SKM-1 treated with dmso at 0.1 percent for 144 hours (cell line): ENCODE results near the gene PMVK.

Experiments used
- DNase-seq: peaks from one replicate; lab custom pipeline; 2025; ENCODE audit not compliant: unreplicated experiment; lab: John Stamatoyannopoulos, UW

Gene PMVK

GRCh38 chr1:154967331-154967950 is 30.9 kb upstream of the PMVK start:
- no peak for DNase-seq

DNA sequence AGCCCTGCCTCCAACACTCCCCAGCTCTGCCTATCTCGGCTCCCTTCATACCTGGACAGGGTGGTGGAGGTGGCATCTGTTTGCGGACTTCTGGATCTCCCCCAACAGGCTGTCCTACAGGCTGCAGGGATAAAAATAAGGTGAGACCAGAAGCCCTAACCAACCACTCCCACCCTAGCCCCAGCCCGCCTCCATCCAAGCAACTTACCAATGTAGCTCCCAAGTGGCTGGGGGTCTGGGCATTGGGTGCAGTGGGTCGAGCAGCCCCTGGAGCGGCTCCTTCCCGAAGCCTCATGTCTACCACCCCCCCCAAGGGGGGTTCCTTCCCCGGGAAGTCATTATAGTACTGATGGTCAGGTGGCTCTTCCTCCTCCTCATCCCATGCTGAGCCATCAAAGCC is 29.6 kb upstream of the PMVK start:
- DNase-seq, result no peak

DNA sequence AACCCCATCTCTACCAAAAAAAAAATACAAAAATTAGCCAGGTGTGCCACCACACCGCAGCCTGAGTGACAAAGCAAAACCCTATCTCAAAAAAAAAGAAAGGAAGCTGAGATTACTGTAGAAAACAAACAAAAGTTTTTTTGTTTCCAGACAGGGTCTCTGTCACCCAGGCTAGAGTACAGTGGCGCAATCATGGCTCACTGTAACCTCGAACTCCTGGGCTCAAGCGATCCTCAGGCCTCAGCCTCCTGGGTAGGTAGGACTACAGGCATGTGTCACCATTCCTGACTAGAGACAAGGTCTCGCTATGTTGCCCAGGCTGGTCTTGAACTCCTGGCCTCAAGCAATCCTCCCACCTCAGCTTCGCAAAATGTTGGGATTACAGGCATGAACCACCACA is 27.8 kb upstream of the PMVK start:
- no peak for DNase-seq

DNA sequence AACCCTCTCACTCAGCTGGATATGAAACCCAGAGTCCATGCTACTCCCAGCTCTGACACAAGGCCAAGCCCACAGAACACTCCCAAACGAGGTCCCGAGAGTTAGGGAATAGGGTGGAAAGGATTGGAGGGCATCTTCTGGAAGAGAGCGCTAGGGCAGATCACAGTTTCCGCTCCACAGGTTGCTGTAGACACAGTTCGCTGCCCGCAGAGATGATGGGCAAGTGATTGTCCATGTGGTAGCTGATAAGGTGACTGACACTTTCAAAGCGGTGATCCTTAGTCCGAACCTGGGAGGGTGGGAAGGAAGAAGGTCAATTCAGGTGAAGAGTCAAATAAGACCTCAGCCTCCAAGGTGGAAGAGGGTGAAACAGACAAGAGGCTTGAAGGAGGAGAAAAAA is 27.1 kb upstream of the PMVK start:
- DNase-seq, result no peak

DNA sequence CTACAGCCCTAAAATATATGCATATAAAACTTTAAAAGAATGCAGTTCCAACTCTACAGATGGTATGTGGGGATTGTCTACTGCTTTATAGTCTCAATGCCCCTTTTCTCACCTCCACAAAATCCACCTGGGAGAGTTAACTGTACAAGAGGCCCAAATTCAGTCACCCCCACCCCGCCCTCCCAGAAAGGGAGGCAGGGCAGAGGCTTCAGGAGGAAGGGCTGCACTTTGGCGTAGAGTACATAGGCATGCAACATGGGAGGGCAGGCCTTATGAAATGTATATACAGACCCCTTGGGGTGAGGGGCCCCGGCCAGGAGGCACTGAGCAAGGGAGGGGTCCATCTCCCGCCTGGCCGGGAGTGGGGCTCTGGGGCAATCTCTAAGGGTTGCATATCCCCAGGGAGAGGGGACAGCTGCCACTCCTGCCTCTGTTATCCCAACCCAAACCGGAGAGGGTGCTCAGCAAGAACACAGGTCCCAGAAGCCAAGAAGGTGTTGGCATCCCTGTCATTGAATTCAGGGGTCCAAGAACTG is 26.3 kb upstream of the PMVK start:
- DNase-seq, result no peak

DNA sequence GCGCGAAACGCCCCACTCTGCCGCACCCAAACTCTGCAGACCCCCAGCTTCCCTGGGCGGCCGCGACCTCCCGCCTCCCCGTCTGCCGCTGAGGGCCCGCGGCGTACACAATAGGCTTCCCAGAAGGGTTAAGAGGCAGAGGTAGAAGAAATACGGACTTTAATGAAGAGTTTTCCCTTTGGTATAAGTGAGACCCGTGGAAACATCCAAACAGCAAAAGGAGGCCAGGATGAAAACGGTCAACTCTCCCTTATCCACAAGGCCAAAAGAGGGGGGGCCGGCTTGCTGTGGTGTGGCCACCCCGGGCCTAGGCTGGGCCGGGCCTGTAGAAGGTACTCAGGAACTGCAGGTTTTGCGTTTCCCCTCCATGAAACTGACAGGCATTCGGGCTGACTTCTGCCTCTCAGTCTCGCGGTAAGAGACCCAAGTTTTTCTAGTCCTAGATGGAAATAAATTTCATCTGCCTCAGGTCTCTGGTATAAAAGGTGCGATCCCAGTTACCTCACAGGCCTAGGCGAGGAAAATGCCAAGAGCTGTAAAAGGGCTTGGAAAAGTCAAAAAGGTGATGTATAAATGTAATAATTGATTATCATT is 25.7 kb upstream of the PMVK start:
- DNase-seq, result no peak

DNA sequence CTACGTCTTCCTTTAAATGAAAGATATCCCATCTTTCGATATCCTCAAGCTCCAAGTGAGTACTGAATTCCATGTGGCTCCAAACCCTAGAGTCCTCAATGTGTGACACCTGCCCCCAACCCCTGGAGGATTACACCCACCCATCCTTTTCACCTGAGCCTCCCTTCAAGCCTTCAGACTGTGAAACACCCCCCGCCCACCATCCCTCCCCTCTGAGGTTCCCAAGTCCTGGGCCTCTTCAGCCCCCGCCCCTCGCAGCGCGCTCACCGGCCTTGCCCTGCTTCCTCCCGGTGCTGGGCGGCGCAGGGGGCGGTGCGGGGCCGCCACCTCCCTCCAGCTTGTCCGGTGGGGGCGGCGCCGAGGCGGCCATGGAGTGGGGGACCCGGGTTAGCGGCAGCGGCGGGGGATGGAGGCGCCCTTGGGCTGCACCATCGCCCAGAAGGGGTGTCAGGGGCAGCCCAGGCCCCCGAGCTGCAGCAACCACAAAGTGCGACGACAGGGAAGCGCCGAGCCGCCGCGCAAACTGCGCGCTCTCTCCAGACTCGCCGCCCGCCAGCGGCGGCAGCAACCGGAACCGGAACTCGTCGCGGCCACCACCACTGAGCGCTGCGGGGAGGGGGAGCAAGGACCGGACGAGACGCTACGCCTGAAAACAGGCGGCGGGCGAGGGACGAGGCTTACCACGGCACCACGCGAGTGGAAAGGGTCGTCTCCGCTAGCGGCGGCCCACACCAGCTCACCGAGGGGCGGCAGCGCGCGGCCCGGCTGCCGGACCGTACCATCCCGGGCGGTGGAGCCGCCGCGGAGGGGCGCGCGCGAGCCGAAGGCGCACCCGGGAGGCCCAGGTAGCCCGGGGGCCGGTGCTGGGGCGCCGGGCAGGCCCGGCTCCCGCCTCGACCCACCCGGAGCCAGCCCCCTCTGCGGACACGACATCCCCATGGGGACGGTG is 25.0 kb upstream of the PMVK start, which contains the start of gene PYGO2:
PYGO2 (minus strand) TSS at position 576 of the 949 bp plus-strand sequence; CDS start at position 370, 206 bp downstream.
- peak; percentile 80 for DNase-seq

DNA sequence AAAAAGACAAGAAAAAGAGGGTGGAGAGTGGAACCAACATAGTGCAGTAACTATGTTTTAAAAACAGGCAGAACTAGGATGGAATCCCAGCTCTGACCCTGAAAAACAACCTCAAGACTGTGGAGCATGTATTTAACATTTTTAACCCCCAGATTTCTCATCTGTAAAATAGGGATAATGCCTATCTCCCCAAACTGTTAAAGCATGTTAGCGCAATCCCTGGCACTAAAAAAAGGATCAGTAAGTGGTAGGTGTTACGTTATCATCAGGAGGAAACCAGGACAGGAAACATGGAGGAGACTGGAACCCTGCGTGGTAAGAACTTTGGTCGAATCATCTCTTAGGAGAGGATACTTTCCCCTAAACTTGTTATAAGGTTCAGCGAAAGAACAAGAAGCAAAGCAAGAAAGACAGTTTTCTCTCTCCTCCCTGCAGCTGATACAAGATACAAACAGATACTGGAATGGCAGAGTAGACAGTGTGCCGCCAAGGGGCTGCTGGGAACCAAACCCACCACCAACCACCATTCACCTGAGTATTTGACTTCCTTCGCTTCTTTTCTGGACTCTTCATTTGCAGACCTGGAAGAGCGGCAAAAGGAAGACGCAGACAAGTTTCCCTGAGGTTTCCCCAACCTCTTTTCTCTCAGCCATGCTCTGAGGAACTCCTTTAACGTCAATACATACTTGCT is 24.1 kb upstream of the PMVK start:
- DNase-seq, result no peak

DNA sequence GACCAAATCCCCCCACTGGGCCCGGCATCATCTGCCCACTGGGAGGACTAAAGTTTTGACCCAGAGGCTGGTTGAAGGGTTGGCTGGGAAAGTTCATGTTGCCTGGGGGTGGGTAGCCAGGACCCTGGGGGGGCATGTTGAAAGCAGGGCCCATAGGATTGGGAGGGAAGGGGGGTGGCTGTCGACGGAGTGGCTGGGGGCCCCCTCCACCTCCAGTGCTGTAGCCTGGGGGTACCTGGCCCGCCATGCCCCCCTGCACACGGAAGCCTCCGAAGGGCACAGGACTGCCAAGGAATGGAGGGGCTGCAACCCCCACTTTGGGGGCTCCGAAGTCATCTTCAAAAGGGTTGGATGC is 22.9 kb upstream of the PMVK start:
- DNase-seq, result no peak

DNA sequence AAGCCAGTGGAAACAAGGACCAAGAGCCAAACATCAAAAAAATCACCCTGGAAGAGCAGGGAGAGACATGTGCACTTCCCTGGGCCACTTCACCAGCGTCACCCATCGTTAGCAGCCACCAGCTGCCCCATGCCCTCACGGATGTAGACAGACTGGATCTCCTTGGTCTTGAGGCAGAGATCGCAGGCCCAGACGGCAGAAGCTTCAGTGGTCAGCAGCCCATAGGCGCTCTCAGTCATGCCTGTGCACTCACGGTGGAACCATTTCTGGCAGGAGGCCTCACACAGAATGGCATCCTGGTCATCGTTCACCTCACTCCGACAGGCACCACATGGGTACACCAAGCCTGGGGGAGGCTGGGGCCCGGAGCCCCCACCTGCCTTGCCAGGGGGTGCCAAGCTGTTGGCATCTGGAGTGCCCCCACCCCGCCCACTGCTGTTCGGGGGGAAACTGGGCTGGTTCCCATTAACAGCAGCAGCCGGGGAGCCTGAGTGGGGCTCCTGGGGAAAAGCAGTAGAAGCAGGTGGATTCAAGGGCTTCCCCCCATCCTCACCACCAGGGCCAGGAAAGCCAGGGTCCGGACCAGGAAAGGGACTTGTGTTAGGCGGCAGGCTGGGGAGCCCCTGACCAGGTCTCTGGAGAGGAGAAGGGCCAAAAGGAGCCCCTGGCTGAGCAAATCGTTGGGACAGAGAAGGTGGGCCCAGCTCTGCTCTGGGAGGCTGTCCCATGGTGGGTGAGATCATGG is 22.3 kb upstream of the PMVK start:
- DNase-seq, result no peak

DNA sequence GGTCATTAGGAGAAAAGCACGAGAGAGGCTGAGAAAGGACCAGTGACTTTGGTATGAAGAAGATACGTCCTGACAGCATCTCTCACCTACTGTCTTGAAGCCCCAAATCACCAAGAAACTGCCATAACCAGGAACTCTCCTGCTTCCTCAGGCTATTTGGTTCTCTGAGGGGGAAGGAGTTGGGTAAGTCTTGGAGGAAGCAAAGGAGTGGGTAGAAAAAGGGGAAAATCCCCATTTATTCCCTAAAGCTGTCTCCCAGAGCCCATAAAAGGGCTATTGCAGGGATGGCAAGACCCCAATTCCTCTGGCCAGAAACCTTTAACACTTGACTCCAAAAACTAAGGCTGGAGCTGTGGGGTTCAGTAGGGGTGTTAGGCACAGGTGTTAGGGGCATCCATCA is 21.5 kb upstream of the PMVK start:
- no peak for DNase-seq

DNA sequence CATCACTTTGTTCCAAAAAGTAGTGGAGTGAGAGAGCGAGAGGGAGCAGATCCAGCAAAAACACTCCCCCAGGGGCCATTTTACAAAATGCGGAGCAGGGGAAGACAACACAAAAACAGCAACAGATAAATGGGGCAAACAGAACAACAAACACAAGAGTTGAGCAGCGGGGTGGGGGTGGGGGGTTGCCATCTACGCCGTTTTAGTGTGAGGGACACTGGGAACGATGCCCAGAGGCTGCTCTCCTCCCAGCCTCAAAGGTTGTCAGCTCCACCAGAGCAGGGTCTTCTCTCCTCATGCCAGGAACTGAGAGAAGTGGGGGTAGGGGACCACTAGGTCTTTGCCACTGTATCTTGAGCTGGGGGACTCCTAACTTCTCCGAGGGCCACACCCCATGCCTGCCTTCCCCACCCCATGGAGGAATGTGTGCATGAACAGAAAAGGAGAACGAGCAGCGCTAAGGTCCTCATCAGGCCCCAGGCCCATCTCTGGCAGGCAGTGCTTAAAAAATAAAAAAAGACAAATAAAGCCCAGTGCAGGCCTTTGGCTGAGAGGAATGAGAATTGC is 20.7 kb upstream of the PMVK start:
- DNase-seq, result no peak

- no peak for DNase-seq
Observed at GRCh38 chr1:154956544-154956941, 20.0 kb upstream of the PMVK start.

DNA sequence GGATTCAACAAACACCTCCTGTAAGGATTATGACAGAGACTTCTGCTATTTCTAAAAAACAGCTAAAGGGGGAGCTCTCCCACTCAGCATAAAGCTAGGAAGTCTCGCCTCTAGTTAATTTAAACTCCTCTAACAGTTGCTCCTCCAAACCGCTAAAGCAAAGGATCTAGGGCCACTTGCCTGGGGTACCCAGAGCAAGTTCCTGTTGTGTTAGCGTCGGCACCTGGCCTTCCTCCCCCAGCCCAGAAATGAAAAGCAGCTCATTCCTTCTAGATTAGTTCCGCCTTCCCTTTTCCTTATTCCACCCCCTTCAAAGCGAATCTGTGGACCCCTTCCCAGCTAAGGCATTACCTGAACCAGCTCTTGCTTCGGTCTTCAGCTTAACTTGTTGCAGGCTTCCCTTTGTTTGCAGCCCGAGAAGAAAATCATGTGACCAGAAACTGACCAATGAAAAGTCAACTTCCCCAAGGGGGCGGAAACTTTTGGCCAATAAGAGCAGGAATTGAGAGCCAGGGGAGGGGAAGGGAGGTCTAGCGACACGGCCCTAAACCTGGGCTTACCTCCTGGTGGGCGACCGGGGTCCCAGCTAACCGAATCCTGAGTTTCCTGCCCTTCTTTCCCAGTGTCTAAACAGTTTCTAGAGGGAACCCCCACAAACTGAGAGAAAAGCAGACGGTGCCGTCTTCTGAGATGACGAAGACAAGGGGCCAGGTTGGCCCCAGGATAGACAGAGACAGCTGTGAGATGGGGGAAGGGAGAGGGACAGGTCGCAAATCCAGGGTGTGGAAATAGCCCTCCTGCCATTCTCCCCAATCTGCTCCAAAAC is 19.4 kb upstream of the PMVK start, which contains the start of gene PBXIP1:
PBXIP1 (minus strand) TSS at position 382 of the 826 bp plus-strand sequence. CDS start 2,378 bp downstream, outside the sequence.
- DNase-seq, result peak; percentile 98

DNA sequence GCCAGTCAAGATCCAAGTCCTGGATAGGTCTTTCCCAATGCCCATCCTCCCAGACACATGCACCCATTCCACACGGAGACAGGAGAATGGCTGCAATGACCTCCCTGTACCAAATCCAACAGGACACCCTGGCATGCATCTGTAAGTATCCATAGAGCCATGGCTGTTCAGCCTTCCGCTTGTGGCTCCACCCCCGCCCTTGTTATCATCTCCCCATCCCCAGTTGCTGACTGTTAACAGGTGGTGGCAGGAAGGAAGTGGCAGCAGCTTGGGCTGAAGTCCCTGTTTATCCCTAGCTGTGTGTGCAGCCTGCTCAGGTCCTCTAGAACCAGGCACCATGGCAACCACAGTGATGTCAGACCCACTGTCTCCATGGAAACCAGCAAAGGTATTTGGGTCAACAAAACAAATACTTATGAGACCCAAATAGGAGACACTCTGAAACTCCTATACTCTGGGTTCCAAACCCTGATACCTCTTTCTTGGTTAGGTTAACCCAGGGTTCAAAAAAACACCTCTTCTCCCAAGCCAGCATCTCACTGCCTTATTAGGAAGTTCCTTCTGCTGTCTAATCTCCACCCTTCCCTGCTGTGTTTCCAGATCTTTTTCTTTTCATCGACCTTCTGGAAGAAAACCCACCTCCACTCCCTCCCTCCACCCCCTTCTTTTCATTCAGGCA is 18.7 kb upstream of the PMVK start:
- DNase-seq, result no peak

DNA sequence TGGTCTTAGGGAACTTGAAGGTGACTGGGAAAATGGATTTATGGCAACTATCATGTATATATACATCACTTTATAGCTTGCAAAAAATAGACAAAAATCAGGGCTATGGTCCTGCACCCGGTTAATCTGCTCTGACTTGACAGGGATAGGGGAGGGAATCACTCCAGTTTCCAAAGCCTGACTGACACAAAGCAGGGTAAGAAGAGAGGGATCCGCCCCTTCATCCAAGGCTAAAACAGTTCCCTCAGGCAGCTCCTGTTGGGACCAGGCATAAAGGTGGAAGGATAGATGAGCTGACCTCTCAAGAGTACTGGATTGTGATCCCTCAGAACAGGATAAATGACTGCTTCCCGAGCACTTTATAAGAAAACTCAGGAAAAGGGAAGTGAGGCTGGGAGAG is 18.0 kb upstream of the PMVK start:
- no peak for DNase-seq

GRCh38 chr1:154953611-154954038 is 17.1 kb upstream of the PMVK start:
- DNase-seq, result no peak

- no peak for DNase-seq
Observed at GRCh38 chr1:154952664-154953063, 16.1 kb upstream of the PMVK start.
